Esophagus muscularis mucosa (tissue), 4 donors: Measurements from ENCODE around the gene UBE2N. TPM values are rescaled to one million over a fixed set of nuclear protein-coding genes. Genes with fewer than 3 reads are reported as not detected.

Source experiments
- DNase-seq: peaks from one replicate; pipeline ENCODE4 v3.0.0-alpha.2; 2017; ENCODE audit errors: extremely low spot score
- H3K27ac ChIP-seq, 4 donors: fragments of 200-600 bp; sonication (generic); replicated peaks in 1 of 4; 1 replicate in 3 of 4; 2 replicates in 1 of 4; pipeline ENCODE4 v1.5.1; 2016 to 2019; ENCODE audit warnings: mild to moderate bottlenecking in 1 of 4
- H3K27me3 ChIP-seq, 4 donors: fragments of 200-600 bp; sonication (generic); one replicate each; pipeline versions ENCODE4 v1.5.1 to v1.6.0; 2016 to 2019
- H3K36me3 ChIP-seq, 4 donors: fragments of 200-600 bp; sonication (generic); one replicate each; pipeline ENCODE4 v1.5.1; 2016 to 2019
- H3K4me1 ChIP-seq, 4 donors: fragments of 200-600 bp; sonication (generic); one replicate each; pipeline ENCODE4 v1.5.1; 2016 to 2019
- H3K4me3 ChIP-seq, 4 donors: fragments of 200-600 bp; sonication (generic); 1 replicate in 2 of 4; 2 replicates in 2 of 4; pipeline ENCODE4 v1.5.1; 2016 to 2019; ENCODE audit warnings: mild to moderate bottlenecking in 4 of 4, moderate library complexity in 1 of 4
- H3K9me3 ChIP-seq, 4 donors: fragments of 200-600 bp; sonication (generic); 1 replicate in 3 of 4; 2 replicates in 1 of 4; pipeline ENCODE4 v1.5.1; 2016 to 2019
- EP300 ChIP-seq: sonication (generic); formaldehyde crosslinking; IDR thresholded peaks from one replicate; pipeline ENCODE4 v1.6.1; 2017; ENCODE audit warnings: antibody characterized with exemption
- POLR2A ChIP-seq: fragments of 450-650 bp; IDR thresholded peaks from one replicate; pipeline ENCODE4 v1.6.1; 2017; ENCODE audit warnings: antibody characterized with exemption, moderate library complexity, mild to moderate bottlenecking, low read depth
- POLR2AphosphoS5 ChIP-seq, 2 donors: sonication (generic); formaldehyde crosslinking; IDR thresholded peaks; one replicate each; pipeline ENCODE4 v1.6.1; 2017; ENCODE audit warnings: antibody characterized with exemption in 2 of 2
- WGBS: methylation state at CpG from one replicate; pipeline ENCODE4 v1.1.5; 2018; 5-methylcytosine and 5-hydroxymethylcytosine counted together
- intact Hi-C: fragments of 100-400 bp; cut with DNase I; formaldehyde crosslinking; loops from one replicate; pipeline ENCODE4 v1.15.1; 2023
- total RNA-seq, 4 donors: library from RNA; depleted of rRNA; stranded (reverse); fragments of >200 nt; gene quantifications; one replicate each; pipeline versions ENCODE4 v1.1.0 to v1.2.1, GENCODE V29; 2016
- TF ChIP-seq, protein P1 (sequence below), 3 experiments: fragments of 200-600 bp in 2 of 3; fragments of 450-650 bp in 1 of 3; sonication (generic) in 2 of 3; IDR thresholded peaks; one replicate each; pipeline ENCODE4 v1.5.1; 2017 to 2019; ENCODE audit warnings: antibody characterized with exemption in 3 of 3, mild to moderate bottlenecking in 2 of 3, moderate library complexity in 1 of 3

The UBE2N gene
- total RNA-seq, result 100 to 1,000 TPM in 1 of 4 donors, 10 to 100 TPM in 3; 37.8 to 106 (median 61.8) TPM

DNA sequence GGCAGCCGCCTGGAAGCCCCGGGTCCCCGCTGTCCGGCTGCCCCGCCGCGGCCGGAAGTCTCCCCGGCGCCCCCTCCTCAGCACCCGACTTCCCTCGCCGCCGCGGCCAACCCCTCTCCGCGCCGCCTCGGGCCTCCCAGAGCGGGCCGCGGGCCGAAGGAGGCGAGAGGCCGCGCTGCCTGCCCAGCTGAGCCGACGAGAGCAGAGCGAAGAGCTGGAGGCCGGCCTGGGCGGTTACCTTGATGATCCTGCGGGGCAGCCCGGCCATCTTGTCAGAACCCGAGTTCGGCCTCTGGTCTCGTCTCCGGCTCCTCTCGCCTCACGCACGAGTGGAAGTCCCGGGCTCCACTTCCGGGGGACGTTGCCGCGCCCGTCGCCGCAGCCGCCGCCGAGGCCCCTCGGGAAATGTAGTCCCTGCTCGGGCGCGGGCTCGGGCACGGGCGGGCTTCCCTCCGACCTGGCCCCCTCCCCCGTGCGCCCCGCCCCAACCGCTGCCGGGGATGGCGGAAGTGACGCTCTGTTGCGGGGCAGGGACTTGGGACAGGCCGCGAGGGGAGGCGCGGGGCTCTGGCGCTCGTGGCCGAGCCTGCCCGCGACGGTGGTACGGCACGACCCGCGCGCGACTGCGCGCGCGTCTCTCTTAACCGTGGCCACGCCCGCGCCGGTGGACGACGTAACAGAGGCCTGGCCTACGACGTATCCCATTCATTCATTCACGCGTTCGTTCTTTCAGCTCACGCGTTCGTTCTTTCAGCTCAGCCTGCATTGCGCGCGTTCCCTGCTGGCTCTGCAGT, at the start of gene UBE2N:
UBE2N (minus strand) TSS at position 331 of the 794 bp plus-strand sequence; CDS start at position 268, 63 bp downstream.
- peak within 1 kb of the TSS; percentile 88 to 99 (median 94) for H3K27ac ChIP-seq
- intact Hi-C loops, result no loop called here
- TF ChIP-seq POLR2A, result peak; percentile 42
- no peak for TF ChIP-seq EP300
- peak; percentile 85 to 87 for TF ChIP-seq POLR2AphosphoS5 (IDR thresholded peaks at IDR 0.05)
- TF ChIP-seq, protein P1, sequence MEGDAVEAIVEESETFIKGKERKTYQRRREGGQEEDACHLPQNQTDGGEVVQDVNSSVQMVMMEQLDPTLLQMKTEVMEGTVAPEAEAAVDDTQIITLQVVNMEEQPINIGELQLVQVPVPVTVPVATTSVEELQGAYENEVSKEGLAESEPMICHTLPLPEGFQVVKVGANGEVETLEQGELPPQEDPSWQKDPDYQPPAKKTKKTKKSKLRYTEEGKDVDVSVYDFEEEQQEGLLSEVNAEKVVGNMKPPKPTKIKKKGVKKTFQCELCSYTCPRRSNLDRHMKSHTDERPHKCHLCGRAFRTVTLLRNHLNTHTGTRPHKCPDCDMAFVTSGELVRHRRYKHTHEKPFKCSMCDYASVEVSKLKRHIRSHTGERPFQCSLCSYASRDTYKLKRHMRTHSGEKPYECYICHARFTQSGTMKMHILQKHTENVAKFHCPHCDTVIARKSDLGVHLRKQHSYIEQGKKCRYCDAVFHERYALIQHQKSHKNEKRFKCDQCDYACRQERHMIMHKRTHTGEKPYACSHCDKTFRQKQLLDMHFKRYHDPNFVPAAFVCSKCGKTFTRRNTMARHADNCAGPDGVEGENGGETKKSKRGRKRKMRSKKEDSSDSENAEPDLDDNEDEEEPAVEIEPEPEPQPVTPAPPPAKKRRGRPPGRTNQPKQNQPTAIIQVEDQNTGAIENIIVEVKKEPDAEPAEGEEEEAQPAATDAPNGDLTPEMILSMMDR (IDR thresholded peaks at IDR 0.05), result peak in 1 of 3 experiments; percentile 14
- peaks cover 40 to 49% (median 48%) of the 10 kb centered on the region in 4 donors for H3K4me1 ChIP-seq
- no peaks in the 10 kb centered on the region for H3K36me3 ChIP-seq
- H3K9me3 ChIP-seq, result no peaks in the 10 kb centered on the region
- H3K27me3 ChIP-seq, result no peaks in the 10 kb centered on the region
- peak; percentile 98 for DNase-seq
- H3K4me3 ChIP-seq, result peak within 1 kb of the TSS; percentile 82 to 100 (median 96)
- under 1% methylated on average over 51 of the region's 105 CpGs for WGBS

DNA sequence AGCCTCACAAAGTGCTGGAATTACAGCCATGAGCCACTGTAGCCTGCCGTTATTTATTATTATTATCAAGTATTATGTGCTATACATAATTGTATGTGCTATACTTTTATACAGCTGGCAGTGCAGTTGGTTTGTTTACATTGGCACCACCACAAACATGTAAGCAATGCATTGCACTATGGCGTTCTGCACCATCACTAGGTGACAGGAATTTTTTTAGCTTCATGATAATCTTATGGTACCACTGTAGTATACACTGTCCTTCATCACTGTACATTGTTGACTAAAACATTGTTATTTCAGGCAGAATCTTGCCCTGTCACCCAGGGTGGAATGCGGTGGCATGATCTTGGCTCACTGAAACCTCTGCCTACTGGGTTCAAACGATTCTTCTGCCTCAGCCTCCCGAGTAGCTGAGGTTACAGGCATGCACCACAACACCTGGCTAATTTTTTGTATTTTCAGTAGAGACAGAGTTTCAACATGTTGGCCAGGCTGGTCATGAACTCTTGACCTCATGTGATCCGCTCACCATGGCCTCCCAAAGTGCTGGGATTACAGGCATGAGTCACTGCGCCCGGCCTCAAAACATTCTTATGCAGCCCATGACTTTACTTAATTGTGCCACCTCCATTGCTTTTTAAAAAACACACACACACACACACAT, 42.7 kb upstream of the UBE2N start:
- 82% methylated on average over 8 of the region's 8 CpGs for WGBS
- no peaks in the 10 kb centered on the region for H3K9me3 ChIP-seq
- no peak overlapping the region for H3K27ac ChIP-seq
- no peak overlapping the region for H3K4me3 ChIP-seq
- no peaks in the 10 kb centered on the region for H3K4me1 ChIP-seq
- TF ChIP-seq EP300, result no peak
- no peak for TF ChIP-seq POLR2A
- TF ChIP-seq POLR2AphosphoS5 (IDR thresholded peaks at IDR 0.05), result no peak
- TF ChIP-seq, protein P1 (IDR thresholded peaks at IDR 0.05), result no peak
- DNase-seq, result no peak
- H3K36me3 ChIP-seq, result peaks cover 47 to 94% (median 81%) of the 10 kb centered on the region in 4 donors
- intact Hi-C loops, result no loop called here
- H3K27me3 ChIP-seq, result no peaks in the 10 kb centered on the region

- Histone ChIP-seq H3K9me3 (no peaks in the 10 kb centered on the region), H3K27me3 (no peaks in the 10 kb centered on the region), H3K4me1 (no peaks in the 10 kb centered on the region), H3K36me3 (peaks cover 42 to 94% (median 80%) of the 10 kb centered on the region in 4 donors), H3K27ac (no peak overlapping the region), H3K4me3 (no peak overlapping the region)
- WGBS, result 93% methylated on average over 4 of the region's 4 CpGs
- intact Hi-C loops, result no loop called here
- no peak for TF ChIP-seq POLR2AphosphoS5 (IDR thresholded peaks at IDR 0.05)
- TF ChIP-seq, protein P1 (IDR thresholded peaks at IDR 0.05), result no peak
- TF ChIP-seq POLR2A, result no peak
- no peak for TF ChIP-seq EP300
- DNase-seq, result no peak
Measured at GRCh38 chr12:93483151-93483807, 41.5 kb upstream of the UBE2N start.

- H3K4me3 ChIP-seq, result no peak overlapping the region
- no peaks in the 10 kb centered on the region for H3K4me1 ChIP-seq
- TF ChIP-seq POLR2A (no peak), POLR2AphosphoS5 (IDR thresholded peaks at IDR 0.05) (no peak), EP300 (no peak)
- TF ChIP-seq, protein P1 (IDR thresholded peaks at IDR 0.05), result no peak
- no peak for DNase-seq
- intact Hi-C loops, result no loop called here
- no peaks in the 10 kb centered on the region for H3K27me3 ChIP-seq
- H3K27ac ChIP-seq, result no peak overlapping the region
- 100% methylated on average over 5 of the region's 5 CpGs for WGBS
- peaks cover 36 to 95% (median 80%) of the 10 kb centered on the region in 4 donors for H3K36me3 ChIP-seq
- no peaks in the 10 kb centered on the region for H3K9me3 ChIP-seq
Measured at GRCh38 chr12:93482721-93483120, 41.0 kb upstream of the UBE2N start.
